GM18505 (cell line): Measurements from ENCODE around the gene CHCHD1.

Experiments used
- ATAC-seq: cut with Tn5 transposase; IDR thresholded peaks from one replicate; pipeline ENCODE4 v1.9.1; 2021; ENCODE audit not compliant: unreplicated experiment
- POLR2A ChIP-seq: IDR thresholded peaks from 4 replicates; pipeline ENCODE4 v1.6.1; 2011; ENCODE audit warnings: borderline replicate concordance; ENCODE audit not compliant: insufficient read depth, insufficient read length; ENCODE audit errors: extremely low read depth

CHCHD1 gene

GRCh38 chr10:73758704-73759511, 22.9 kb upstream of the CHCHD1 start:
- ATAC-seq, result no peak
- no peak for TF ChIP-seq POLR2A

DNA sequence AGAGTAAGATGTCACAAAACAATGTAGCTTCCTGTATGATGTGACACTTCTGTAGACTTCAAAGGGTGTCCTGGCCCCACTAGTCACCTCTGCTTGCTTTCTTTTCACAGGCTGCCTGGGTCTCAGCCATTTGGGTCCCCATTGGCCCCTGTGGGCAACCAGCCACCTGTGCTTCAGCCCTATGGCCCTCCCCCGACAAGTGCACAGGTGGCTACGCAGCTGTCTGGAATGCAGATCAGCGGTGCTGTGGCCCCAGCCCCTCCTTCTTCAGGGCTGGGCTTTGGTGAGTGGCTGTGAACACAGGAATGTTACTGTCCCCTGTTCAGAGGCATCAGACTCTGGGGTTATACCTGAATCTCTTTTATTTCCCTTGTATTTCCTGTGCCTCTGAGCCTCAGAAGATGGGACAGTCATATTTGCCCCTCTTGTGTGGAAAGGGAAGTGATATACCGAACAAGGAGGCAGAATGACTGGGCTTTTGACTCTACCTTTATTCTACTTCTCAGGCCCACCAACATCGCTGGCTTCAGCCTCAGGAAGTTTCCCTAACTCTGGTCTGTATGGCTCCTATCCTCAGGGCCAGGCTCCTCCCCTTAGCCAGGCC, 22.2 kb upstream of the CHCHD1 start:
- no peak for TF ChIP-seq POLR2A
- no peak for ATAC-seq

DNA sequence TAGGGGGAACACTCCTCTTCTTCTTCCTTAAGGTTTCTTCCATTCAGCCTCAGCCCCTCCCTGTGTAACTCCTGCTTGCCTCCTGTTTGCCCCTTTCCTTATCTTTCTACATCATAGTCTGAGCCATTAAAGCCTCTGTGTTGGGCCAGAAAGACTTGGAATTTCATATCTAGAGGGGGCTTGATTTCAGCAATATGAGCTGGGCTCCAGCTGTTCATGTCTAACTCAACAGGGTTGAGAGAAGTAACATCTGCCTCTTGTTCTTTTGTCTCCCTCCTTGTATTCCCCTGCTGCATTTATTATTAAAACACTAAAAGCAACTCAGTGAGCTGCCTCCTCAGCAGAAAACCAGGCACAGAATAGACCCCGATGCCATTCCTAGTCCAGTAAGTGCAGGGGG, 20.1 kb upstream of the CHCHD1 start:
- no peak for ATAC-seq

GRCh38 chr10:73762915-73763314, 18.9 kb upstream of the CHCHD1 start:
- no peak for ATAC-seq
- TF ChIP-seq POLR2A, result no peak

More for the DNA sequence above, 20.1 kb upstream of the CHCHD1 start:
- TF ChIP-seq POLR2A, result no peak

DNA sequence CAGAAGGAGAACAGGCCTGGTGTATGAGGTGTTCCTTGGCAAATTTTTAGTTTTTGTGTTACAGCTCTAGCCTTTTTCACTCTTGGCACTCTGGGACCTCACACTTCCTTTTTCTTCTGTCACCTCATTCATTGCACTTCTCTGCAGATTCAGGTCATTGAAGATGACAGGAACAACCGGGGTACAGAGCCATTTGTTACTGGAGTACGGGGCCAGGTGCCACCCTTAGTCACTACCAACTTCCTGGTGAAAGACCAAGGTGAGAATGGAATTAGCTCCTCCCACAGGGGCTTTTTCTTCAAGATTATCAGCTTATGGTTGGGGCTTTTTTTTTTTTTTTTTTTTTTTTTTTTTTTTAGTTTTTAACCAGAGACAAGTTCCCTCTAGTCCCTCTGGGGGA, 18.5 kb upstream of the CHCHD1 start:
- no peak for TF ChIP-seq POLR2A
- ATAC-seq, result no peak

GRCh38 chr10:73765066-73765465, 16.8 kb upstream of the CHCHD1 start:
- ATAC-seq, result no peak
- TF ChIP-seq POLR2A, result no peak

- TF ChIP-seq POLR2A, result no peak
- no peak for ATAC-seq
These were observed 13.0 kb upstream of the CHCHD1 start for GRCh38 chr10:73768881-73769280.

GRCh38 chr10:73769396-73769795, 12.5 kb upstream of the CHCHD1 start:
- no peak for ATAC-seq
- TF ChIP-seq POLR2A, result no peak

DNA sequence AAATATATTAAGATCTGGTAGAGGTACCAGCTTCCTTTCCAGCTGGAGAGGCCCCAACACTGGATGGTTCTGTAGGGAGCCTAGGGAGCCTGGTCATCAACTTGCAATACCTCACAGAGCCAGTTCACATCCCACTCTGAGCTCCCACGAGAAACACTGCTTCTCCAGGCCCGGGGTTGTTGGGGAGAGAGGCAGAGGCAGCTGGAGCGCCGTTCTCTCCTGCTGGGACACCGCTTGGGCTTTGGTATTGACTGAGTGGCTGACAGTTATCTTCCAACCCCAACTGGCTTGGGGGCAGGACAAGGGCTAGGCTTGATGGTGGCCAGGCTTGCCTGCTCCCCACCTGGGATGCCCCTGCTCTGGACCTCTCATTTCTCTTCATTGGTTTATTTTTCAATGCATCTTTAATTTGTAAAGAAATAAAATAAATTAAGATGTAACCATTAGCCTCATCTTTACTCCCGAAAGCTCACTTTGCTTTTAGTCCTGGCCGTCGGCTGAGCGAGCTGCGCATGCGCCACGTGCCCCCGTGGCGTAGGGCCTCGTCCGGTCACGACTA, 10.0 kb upstream of the CHCHD1 start:
- ATAC-seq, result peak; percentile 47
- TF ChIP-seq POLR2A, result no peak

DNA sequence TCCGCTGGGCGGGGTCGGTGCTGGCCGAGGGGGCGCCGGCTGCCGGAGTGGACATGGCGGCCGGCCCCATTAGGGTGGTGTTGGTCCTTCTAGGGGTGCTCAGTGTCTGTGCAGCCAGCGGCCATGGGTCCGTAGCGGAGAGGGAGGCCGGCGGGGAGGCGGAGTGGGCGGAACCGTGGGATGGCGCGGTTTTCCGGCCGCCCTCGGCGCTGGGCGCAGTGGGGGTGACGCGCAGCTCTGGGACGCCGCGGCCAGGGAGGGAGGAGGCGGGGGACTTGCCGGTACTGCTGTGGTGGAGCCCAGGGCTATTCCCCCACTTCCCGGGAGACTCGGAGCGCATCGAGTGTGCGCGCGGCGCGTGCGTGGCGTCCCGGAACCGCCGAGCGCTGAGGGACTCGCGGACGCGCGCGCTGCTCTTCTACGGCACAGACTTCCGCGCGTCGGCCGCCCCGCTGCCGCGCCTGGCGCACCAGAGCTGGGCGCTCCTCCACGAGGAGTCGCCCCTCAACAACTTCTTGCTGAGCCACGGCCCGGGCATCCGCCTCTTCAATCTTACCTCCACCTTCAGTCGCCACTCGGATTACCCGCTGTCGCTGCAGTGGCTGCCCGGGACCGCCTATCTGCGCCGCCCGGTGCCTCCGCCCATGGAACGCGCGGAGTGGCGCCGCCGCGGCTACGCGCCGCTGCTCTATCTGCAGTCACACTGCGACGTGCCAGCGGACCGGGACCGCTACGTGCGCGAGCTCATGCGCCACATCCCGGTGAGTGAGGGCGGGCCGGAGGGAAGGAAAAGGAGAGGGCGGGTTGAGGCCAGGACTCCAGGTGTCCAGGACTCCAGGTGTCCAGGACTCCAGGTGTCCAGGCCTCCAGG, 9.3 kb upstream of the CHCHD1 start:
- TF ChIP-seq POLR2A, result peak; percentile 74
- peak; percentile 53 for ATAC-seq

DNA sequence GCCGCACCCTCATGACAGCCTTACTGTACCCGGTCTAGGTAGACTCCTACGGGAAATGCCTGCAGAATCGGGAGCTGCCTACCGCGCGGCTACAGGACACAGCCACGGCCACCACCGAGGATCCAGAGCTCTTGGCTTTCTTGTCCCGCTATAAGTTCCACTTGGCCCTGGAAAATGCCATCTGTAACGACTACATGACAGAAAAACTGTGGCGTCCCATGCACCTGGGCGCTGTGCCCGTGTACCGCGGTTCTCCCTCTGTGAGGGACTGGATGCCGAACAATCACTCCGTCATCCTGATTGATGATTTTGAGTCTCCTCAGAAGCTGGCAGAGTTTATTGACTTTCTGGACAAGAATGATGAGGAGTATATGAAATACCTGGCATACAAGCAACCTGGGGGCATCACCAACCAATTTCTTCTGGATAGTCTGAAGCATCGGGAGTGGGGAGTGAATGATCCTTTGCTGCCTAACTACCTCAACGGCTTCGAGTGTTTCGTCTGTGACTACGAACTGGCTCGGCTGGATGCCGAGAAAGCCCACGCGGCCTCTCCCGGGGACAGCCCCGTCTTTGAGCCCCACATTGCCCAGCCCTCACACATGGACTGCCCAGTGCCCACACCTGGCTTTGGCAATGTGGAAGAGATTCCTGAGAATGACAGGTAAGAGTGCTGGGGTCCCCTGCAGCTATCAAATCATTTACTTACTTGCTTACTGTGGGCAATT, 8.5 kb upstream of the CHCHD1 start:
- no peak for TF ChIP-seq POLR2A
- ATAC-seq, result no peak

DNA sequence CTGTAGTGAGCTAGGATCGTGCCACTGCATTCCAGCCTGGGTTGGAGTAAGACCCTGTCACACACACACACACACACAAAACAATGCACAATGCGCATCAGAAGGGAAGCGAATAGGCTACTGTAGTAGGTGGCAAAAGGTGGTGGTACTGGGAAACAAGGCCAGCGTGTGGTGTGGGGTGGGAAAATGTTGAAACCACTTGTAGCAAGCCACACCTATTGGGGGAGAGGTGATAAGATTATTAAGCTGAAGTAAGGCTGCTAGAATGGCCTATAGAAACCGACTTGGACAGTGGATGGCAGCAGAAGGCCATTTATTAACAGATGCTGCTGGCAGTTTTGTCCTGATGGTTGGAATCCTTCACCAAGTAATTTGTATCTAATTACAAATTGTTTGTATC, 7.2 kb upstream of the CHCHD1 start:
- no peak for ATAC-seq

More for the DNA sequence above, 7.2 kb upstream of the CHCHD1 start:
- TF ChIP-seq POLR2A, result no peak
